Activated naive CD8-positive, alpha-beta T cell treated with anti-CD3 and anti-CD28 coated beads, Interleukin-2, amount 50 U/mL, for 16 hours (primary cell): Measurements from ENCODE around the gene AGAP1.

Source experiments
- DNase-seq: peaks from one replicate; pipeline ENCODE4 v3.0.0-alpha.2; 2020; ENCODE audit warnings: low read depth, low spot score

The AGAP1 gene

DNA sequence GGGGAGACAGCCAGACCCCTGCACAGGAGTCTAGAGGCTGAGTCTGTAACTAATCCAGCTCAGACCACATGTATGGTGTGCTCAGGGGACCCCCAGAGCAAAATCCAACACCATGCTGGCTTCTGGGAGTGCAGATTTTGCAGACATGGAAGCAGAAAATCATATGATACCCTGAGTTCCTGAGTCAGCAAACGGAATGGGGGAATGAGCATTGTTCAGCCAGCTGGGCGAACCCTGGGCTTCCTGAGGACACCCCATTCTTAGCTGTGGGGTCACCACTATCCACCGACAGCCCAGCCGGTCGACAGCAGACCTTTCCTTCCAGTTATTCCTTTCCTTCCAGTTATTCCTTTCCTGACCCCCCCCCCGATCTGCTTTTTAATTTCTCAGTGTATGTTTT lies 351.4 kb downstream of the AGAP1 start:
- DNase-seq, result no peak

DNA sequence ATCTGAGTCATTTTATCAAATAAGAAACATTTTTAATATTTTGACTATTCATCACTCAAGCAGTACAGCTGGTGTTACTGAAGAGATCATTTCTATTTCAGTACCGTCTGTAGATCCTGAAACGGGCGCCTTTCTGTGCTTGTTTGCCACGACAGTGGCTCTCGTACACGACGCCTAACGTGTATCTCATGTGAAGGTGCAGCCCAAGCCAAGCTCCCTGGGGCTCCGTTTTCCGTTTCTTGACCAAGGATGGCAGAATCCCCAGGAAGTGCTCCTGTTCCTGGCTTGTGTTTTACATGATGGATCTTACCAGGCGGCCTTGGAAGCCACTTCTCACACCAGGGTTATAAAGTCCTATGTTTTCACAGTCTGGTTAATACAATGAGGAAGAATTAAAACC lies 353.7 kb downstream of the AGAP1 start:
- DNase-seq, result no peak

DNA sequence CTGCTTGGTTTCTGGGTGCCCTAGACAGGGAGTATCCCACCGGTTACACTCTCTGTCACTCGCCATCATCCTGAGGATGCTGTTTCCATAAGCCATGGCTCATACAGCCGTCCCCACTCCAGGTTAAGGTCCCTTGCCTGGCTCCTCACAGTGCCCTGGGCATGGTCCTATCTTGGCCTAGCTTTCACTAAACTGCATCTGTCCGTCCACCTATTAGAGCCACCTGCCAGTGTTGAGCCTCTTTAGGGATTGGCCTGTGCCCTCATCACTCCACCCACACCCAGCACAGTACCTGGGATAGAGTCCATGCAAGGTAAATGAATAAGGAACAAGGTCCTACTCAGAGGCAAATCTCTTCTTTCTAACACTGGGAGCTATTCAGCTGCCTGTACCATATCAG lies 354.2 kb downstream of the AGAP1 start:
- DNase-seq, result no peak

DNA sequence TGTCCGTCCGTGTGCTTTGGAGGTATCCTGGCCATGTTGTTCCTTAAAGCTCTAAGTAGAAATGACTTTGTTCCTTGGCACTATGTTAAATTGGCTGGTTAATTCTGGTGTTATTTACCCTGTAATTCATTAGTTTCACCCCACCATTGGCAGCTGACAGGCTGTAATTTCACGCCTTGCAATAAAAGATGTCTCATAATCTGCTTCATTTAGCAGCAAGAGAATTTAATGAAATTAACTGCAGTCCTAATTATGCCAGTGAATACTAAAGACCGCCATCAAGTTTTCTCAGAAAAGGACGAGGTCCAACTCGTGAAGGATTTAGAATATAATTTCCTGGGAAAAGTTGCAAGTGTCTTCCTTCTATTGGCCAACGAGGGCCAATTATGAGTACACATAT lies 355.1 kb downstream of the AGAP1 start:
- DNase-seq, result no peak

DNA sequence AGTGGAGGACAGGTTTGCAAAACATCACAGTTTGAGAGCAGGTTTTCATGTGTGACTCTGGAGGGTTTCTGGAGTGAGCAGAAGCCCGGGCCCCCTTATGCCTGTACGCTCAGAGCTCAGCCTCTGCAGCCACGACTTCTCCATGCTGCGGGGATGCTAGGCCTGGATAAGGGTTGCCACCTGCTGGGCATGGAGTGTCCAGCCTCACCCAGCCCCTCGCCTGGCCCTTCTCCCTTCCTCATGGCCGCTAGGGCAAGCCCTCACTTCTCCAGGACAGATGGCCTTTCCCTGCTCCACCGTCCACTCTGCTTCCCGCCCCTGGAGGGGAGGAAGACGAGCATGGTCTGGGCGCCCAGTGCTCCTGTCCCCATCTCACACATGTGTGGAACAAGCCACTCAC lies 355.6 kb downstream of the AGAP1 start:
- no peak for DNase-seq

DNA sequence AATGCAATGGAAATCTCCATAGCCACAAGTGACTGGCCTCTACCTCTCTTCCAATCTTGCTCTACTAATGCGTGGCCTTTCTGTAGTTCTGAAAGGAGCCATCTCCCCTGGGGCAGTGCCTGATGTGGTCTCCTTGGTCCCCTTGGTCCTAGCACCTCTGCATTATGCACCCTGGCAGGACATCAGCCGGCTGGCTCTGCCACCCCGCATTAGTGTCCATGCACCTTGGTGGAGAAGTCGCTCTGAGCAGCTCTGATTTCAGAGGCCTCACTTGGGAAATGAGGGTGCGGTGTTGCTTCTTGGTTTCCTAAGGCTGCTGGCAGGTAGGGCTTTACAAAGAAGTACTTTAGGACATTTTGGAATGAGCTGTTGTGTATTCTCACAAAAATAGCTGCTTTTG lies 356.4 kb downstream of the AGAP1 start:
- DNase-seq, result no peak

DNA sequence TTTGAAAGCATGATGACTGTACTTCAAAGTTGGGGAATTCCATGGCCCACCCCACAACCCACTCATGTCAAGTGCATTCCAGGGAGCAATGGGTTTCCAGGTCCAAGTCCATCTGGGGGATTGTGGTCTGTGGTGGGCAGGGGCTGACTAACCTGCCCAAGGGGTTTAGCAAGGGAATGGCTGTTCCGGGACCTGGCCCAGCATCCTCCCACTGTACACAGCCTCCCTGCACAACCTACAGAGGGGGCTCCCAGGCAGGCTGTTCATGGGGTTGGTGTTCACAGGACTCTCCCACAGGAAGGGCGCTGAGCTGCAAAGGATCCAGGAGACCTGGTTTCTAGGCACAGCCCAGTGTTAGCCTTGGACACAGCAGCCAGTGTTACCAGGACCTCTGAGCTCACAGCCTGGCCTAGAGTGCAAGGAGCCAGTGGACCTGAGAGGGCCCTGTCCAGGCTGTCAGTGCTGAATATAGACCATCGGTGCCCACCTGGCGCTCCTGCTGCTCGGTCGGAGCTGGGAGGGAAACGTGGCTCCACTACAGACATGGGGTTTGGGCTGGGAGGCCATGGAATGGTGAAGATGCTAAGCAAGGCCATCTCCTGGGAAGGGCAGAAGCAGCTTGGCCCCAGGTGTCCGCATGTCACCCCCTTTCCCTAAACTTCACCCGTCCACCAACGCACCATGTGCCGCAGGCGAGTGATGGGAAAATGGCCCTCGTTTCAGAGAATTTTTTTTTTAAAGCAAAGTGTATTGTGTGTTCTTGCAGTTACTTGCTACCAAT lies 357.1 kb downstream of the AGAP1 start:
- no peak for DNase-seq

DNA sequence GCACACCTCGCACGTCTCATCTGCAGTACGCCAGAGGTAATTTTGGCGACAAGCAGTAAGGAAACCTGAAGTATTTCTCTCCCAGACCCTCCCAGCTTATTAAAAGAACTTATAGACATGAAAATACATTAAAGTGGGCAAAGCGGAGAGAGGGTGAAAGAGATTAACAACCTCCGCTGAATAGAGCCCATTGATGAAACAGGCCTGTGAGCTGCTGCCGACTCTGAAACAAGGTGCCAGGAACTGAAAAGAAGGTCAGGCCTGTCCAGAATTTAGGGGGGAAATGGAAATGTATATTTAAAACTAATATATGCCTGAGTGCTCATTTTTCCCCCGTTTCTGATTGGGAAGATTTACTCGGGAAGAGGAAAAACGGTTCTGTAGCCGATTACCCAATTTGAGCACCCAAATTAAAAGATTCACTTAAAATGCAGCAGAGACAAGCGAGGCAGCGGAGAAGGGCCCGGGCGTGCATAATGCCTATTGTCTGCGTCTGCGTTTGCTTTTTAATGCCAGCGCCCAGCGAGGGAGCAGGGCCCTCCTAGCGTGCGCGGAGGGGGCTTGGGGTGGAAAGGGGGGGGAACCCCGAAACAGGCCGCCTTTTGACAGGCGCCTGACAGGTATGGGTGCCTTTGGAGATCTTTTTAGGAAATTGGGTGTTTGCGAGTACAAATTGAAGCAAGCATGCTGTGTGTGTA lies 358.1 kb downstream of the AGAP1 start:
- DNase-seq, result no peak

DNA sequence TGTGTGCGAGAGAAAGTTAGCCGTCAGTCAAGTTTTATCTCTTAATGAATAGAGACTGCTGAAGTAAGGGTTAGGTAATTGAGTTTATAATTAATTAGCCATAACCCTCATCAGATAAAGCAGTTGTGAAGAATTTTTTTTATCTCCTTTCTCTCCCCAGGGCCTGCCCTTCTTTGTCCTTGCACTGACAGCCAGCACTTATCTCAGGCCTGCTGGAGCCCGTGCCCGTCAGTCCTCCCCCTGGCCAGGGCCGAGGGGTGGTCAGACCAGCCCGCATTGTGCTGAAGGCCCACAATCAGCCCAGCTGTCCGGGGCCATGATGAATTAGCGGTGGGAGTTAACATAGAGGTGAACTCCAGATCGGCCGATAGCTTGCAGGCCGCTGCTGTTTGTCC lies 358.7 kb downstream of the AGAP1 start:
- DNase-seq, result no peak

DNA sequence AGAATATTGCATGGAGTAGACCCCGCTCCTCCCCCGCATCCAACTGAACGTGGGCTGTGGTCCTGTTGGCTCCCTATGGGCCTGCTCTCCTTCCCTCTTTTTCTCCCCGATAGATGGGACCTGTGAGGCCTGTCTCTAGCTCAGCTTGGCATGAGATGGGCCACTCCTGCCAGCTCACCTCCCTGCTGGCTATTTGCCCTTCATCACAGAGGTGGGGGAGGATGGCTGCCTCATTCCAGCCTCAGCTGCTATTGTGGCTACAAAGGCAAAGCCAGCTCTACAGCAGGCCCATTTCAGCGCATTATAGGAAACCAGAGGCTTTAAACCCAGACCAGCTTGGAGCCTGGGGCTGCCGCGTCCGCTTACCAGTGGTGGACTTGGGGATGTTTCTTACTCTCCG lies 360.4 kb downstream of the AGAP1 start:
- DNase-seq, result no peak

DNA sequence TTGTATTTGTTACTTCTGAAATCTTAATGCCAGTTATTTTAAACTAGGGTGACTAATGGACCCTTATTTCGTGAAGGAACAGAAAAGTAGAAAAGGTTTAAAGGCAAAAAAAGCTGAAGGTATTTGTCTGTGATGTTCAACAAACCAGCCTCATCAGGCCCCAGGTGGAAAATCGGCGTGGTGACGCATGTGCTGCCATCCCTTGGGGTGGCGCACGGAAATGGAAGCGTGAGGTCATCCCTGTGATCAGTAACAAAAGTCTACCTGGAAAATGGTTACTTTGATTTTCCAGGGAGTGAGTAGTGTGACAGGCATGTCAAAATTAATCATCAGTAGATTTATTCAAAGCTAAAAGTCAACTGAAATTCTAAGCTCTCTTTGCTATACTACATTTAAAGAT lies 361.2 kb downstream of the AGAP1 start:
- no peak for DNase-seq

DNA sequence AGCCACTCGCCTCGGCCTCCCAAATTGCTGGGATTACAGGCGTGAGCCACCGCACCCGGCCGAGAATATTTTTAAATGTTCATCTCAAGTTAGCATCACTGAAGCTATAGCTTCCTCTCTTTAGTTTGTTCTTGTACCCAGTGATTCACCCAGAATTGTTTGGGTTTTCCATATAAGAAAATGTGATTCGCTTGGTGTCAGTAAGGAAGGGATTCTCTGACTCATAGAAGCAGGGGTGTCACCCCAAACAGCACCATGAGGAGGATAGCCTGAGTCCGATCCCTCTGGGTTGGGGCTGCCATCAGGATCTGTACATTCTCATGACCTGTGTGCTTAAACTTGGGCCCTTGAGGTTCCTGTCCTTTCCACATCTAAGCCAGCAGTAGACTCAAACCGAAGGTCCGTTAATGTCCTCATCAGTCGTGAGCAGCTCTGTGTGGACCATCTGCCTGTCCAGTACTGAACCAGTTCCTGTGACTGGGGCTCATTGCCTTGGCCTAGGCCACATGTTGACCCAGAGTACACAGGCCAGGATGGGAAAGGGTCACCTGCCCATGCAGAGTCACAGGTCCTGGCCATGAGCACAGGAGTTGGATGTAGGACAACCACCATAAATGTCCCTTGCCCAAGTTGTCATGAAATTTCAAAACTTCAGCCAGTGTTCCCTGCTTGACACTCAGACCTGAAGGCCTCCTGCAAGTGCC lies 362.5 kb downstream of the AGAP1 start:
- no peak for DNase-seq

DNA sequence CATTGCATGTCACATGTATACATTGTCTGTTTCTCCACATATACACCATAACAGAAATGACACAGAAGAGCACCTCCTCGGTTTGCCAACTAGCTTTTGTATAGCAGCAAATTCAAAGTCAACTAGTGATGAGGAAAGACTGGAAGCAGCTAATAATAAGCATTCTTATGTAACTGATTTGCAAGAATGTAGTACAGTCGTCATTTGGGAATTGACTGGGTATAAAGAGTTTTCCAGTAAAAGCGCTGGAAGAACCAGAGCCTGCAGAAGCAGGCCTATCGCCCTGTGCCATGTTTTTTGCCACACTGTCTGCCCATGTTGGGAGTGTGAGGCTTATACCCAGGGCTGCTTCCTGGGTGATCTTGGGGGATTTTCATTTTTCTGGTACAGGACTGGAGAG lies 363.8 kb downstream of the AGAP1 start:
- no peak for DNase-seq

DNA sequence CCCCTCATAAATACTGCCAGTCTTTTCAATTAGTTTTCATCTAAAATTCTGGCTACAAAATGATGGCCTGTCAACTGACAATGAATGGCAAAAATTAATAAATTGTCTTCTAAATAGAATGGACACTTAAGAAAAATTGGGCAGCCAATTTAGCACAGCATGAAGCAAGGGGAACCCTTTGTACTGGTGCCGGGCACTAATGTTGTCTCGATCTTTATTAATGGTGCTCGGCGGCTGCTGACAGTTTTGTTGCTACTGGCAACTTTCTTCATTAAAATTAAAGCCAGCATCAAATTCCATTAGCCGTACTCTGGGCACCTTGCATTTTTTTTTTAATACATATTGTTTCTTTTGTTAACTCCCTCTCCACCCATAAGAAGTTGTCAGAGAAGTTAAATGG lies 365.0 kb downstream of the AGAP1 start:
- DNase-seq, result no peak

DNA sequence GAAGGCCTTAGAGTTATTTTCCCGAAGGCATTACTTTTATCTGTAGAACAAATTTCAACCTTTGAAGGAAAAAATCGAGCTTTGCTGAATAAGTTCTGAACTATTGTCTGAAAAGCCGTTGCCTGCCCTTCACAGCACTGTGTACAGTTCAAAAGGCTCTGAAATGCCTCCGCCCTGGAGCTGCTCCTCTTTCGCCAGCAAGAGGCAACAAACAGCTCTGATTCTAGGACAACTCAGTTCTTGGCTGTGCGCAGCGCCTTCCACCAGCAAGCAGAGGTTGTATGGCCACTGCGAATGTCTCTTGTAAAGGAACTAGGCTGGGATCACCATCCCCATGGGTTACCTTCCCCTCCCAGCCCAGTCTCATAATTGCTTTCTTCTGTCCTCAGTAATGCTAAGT lies 365.8 kb downstream of the AGAP1 start:
- DNase-seq, result no peak

DNA sequence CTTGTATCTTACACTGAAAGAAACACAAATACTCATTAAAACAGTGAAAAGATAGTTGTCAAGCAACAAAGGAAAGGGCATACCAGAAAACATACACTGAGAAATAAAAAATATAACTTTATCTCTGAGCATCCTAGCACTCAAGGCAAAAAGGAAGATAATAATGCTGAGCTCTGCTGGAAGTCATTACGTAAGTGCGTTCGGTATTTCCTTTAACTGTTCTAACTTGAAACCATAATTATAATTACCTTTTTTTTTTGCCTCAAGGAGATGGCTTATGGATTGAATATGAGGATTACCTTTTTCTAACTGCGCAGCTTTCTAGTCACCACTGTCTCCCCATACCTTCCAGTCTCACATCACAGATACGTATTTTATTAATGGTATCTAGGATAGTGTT lies 366.3 kb downstream of the AGAP1 start:
- no peak for DNase-seq

DNA sequence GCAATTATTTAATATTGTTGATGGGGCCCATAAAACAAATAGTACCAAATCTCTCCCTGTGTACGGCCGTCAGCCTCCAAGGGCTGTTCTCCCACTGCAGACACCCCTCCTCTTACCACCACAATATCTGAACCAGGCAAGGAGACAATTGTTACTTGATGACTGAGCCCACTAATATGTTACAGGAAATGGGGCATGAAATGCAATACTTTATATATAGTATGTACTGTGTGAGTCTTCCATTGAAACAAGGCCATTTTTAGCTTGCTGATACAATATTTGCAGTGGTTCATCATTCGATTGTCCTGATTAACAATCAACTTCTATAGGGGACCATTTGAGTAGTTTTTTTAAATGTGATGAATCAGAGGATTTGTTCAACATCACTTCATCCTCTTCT lies 367.0 kb downstream of the AGAP1 start:
- DNase-seq, result no peak

DNA sequence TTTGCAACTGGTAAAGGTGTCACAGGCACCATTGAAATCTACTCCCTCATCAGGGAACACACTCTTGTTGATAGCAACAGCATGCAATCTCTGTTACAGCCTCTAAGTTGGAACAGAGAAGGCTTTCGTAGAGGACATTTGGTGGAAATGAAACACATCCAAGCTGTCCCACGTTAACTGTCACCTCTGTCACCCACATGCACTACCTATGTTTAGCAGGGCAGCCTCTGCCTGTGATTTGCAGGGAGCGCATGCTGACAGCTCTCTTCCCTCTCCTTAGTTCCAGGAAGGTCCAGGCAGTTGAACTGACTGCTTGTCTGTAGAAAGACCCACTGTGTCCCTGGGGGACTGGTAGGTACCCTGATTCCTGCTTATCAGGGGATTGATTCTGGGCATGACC lies 367.5 kb downstream of the AGAP1 start:
- DNase-seq, result no peak

DNA sequence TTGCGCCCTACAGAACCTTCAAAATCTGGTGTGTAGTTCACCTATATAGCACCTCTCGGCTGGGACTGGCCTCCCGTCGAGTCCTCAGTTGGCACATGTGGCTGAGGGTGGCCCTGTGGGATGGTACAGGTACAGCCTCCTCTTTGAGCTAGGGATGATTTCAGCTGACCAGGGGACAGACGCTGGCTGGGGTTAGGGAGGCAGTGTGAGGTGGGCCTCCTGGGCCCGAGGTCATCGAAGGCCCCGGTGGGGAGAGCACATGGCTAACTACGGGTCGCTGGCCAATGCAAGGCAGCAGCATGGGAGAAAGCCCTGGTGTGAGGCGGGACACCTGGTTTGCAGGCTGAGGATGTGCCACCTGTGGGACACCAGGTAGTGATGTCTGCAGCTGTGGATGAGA lies 369.6 kb downstream of the AGAP1 start:
- DNase-seq, result no peak

DNA sequence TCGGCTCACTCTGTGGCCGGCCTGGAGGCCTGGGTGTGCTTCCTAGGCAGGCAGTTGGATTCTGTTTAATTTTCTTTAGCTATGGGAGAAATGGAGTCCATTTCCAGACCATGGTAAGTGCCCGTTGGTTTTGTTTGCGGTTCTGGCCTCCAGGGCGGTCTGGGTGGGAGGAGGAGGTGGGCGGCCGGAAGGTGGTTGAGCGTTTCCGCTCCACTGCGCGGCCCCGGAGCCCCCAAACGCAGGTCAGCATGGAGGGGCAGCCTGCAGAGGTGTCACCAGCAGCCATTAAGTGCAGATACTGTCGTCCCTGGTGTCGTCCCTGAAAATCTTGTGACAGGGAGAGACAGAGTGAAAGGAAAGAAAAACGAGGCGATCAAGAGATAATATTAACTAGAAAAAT lies 370.5 kb downstream of the AGAP1 start:
- no peak for DNase-seq

DNA sequence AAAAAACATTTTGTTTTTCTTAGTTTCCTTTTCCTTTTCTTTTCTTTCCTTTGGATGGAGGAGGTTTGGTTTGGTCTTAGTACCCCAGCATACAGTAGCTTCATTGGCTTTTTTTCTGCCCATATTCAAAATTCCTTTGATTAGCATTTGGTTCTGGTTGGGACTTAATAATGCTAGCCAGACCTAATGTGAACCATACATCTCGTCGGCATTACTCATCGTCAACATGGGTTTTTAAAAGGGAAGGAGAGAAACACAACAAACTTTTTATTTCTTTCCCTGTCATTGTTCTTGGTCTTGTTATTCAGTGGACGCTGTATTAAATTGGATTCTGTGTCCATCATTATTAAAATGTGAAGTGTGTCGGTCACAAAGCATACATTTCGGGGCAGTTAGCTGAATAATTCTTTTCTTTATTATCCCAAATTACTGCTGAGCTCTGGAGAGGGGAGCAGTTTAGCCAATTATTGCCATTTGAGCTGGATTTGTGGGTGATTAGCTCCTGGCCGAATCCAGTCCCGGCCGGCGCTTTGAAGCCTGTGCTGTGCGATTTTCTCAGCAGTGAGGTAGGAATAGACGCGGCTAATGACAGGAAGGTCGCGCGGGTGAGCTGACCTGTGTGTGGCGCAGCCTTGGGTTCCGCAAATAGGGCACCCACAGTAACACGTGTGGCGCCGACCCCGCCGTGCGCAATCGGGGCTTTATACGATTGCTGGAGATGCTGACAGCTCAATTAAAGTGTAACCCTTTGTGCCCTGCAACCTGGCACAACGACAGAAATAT lies 371.1 kb downstream of the AGAP1 start:
- DNase-seq, result no peak

DNA sequence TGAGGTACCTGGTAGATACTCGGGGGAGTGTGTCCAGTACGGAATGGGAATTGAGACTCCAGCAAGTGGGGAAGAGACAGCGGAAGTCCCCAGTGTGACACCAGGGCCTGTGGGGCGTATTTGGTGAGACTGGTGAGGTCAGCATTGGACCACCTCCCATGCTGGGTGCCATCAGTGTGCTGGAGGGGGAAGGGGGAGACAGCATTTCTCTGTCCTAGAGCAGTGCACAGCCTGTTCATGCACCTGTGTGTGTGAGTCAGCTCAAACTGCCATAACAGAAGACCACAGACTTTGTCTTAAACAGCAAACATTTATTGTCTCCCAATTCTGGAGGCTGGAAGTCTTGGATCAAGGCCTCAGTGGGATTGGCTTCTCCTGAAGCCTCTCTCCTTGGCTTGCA lies 372.5 kb downstream of the AGAP1 start:
- no peak for DNase-seq
